Body of pancreas (tissue), 4 donors: Measurements from ENCODE around the gene DSE. TPM values are rescaled to one million over a fixed set of nuclear protein-coding genes. Genes with fewer than 3 reads are reported as not detected.

Experiments used
- ATAC-seq: fragments of 150-250 bp; one replicate; pipeline ENCODE4 v1.9.1; 2016
- DNase-seq, 4 donors: peaks; one replicate each; pipeline ENCODE4 v3.0.0-alpha.2; 2019
- H3K27ac ChIP-seq, 4 donors: fragments of 200-600 bp; sonication (generic); 1 replicate in 3 of 4; 2 replicates in 1 of 4; pipeline versions ENCODE4 v1.5.1 to v1.6.1; 2016 to 2019; ENCODE audit warnings: mild to moderate bottlenecking in 1 of 4, mixed read lengths in 1 of 4, moderate library complexity in 1 of 4
- H3K27me3 ChIP-seq, 2 donors: fragments of 200-600 bp; sonication (generic); one replicate each; pipeline ENCODE4 v1.6.0; 2016; ENCODE audit warnings: mild to moderate bottlenecking in 1 of 2
- H3K36me3 ChIP-seq, 2 donors: fragments of 200-600 bp; sonication (generic); replicated peaks in 1 of 2; 2 replicates each; pipeline ENCODE4 v1.5.1; 2016; ENCODE audit warnings: low read depth in 2 of 2; ENCODE audit not compliant: insufficient read depth in 1 of 2
- H3K4me1 ChIP-seq: fragments of 200-600 bp; sonication (generic); one replicate; pipeline ENCODE4 v1.6.0; 2016
- H3K4me3 ChIP-seq, 2 donors: fragments of 200-600 bp; sonication (generic); 1 replicate in 1 of 2; 2 replicates in 1 of 2; pipeline ENCODE4 v1.5.1; 2016 to 2019
- H3K9me3 ChIP-seq, 3 donors: fragments of 200-600 bp; sonication (generic); 1 replicate in 2 of 3; 2 replicates in 1 of 3; pipeline ENCODE4 v1.5.1; 2016
- CTCF ChIP-seq, 7 experiments: fragments of 450-650 bp in 4 of 7; fragments of 200-600 bp in 3 of 7; sonication (generic) in 3 of 7; IDR thresholded peaks; one replicate each; pipeline ENCODE4 v1.5.1; 2016 to 2019; ENCODE audit warnings: antibody characterized with exemption in 7 of 7
- POLR2A ChIP-seq, 3 donors: fragments of 450-650 bp; IDR thresholded peaks; one replicate each; pipeline ENCODE4 v1.6.1; 2016; ENCODE audit warnings: antibody characterized with exemption in 3 of 3, mild to moderate bottlenecking in 2 of 3
- WGBS, 2 donors: methylation state at CpG; one replicate each; pipeline ENCODE4 v1.1.5; 2017; 5-methylcytosine and 5-hydroxymethylcytosine counted together
- intact Hi-C: fragments of 100-400 bp; cut with DNase I; formaldehyde crosslinking; loops from one replicate; pipeline ENCODE4 v1.15.1; 2023
- total RNA-seq, 2 donors: library from RNA; depleted of rRNA; stranded (reverse); fragments of >200 nt; gene quantifications; one replicate each; pipeline ENCODE4 v1.1.0, GENCODE V29; 2016

Gene DSE
- total RNA-seq, 2 donors from 2014 or later, result 8.6 to 14.0 TPM

- no peak for DNase-seq
- no peak for TF ChIP-seq POLR2A (IDR thresholded peaks at IDR 0.05)
- TF ChIP-seq CTCF (IDR thresholded peaks at IDR 0.05), result no peak
- Histone ChIP-seq H3K9me3 (no peaks in the 10 kb centered on the region), H3K27me3 (no peaks in the 10 kb centered on the region), H3K4me3 (no peak overlapping the region), H3K27ac (no peak overlapping the region), H3K36me3 (no peaks in the 10 kb centered on the region), H3K4me1 (no peaks in the 10 kb centered on the region)
- intact Hi-C loops, result no loop called here
- ATAC-seq, result no peak
Measured at GRCh38 chr6:116431964-116432595, 61.3 kb downstream of the DSE start.

GRCh38 chr6:116433206-116433712 lies 62.5 kb downstream of the DSE start:
- TF ChIP-seq POLR2A (IDR thresholded peaks at IDR 0.05), result no peak
- no peak for TF ChIP-seq CTCF (IDR thresholded peaks at IDR 0.05)
- DNase-seq, result no peak
- no peaks in the 10 kb centered on the region for H3K9me3 ChIP-seq
- no peaks in the 10 kb centered on the region for H3K36me3 ChIP-seq
- no peaks in the 10 kb centered on the region for H3K27me3 ChIP-seq
- 93 to 96% methylated on average over 4 of the region's 4 CpGs for WGBS, 2 donors
- ATAC-seq, result no peak
- H3K27ac ChIP-seq, result no peak overlapping the region
- H3K4me1 ChIP-seq, result no peaks in the 10 kb centered on the region
- no peak overlapping the region for H3K4me3 ChIP-seq
- intact Hi-C loops, result no loop called here

GRCh38 chr6:116434056-116434725 lies 63.4 kb downstream of the DSE start:
- no peaks in the 10 kb centered on the region for H3K4me1 ChIP-seq
- H3K4me3 ChIP-seq, result no peak overlapping the region
- H3K27ac ChIP-seq, result no peak overlapping the region
- WGBS, 2 donors, result 38 to 50% methylated on average over 1 of the region's 1 CpG
- no peak for DNase-seq
- H3K9me3 ChIP-seq, result no peaks in the 10 kb centered on the region
- no peak for TF ChIP-seq POLR2A (IDR thresholded peaks at IDR 0.05)
- no peak for TF ChIP-seq CTCF (IDR thresholded peaks at IDR 0.05)
- no peak for ATAC-seq
- H3K36me3 ChIP-seq, result no peaks in the 10 kb centered on the region
- intact Hi-C loops, result no loop called here
- H3K27me3 ChIP-seq, result no peaks in the 10 kb centered on the region

GRCh38 chr6:116436586-116436985 lies 65.8 kb downstream of the DSE start:
- DNase-seq (no peak), ATAC-seq (no peak)
- no peak for TF ChIP-seq CTCF (IDR thresholded peaks at IDR 0.05)
- TF ChIP-seq POLR2A (IDR thresholded peaks at IDR 0.05), result no peak
- intact Hi-C loops, result no loop called here
- Histone ChIP-seq H3K36me3 (no peaks in the 10 kb centered on the region), H3K27me3 (no peaks in the 10 kb centered on the region), H3K4me1 (no peaks in the 10 kb centered on the region), H3K9me3 (no peaks in the 10 kb centered on the region), H3K27ac (no peak overlapping the region), H3K4me3 (no peak overlapping the region)
- 74 to 90% methylated on average over 7 of the region's 7 CpGs for WGBS, 2 donors

- ATAC-seq, result no peak
- intact Hi-C loops, result no loop called here
Measured at GRCh38 chr6:116437656-116438055, 66.9 kb downstream of the DSE start.

More at GRCh38 chr6:116437656-116438055, 66.9 kb downstream of the DSE start:
- H3K27ac ChIP-seq, result no peak overlapping the region
- DNase-seq, result no peak
- TF ChIP-seq POLR2A (IDR thresholded peaks at IDR 0.05) (no peak), CTCF (IDR thresholded peaks at IDR 0.05) (no peak)
- H3K4me3 ChIP-seq, result no peak overlapping the region
- H3K9me3 ChIP-seq, result no peaks in the 10 kb centered on the region
- H3K4me1 ChIP-seq, result no peaks in the 10 kb centered on the region
- H3K27me3 ChIP-seq, result no peaks in the 10 kb centered on the region
- H3K36me3 ChIP-seq, result no peaks in the 10 kb centered on the region
